ENCODE results near the gene SERPINI1.

GRCh38 chr3:167709690-167710089 lies 25.8 kb upstream of the SERPINI1 start:
- TF ChIP-seq CTCF (IDR thresholded peaks at IDR 0.05) (no peak), POLR2A (IDR thresholded peaks at IDR 0.05) (no peak)

Measured in testis (tissue), 2 donors.